Astrocyte (in vitro differentiated cells and primary cell): Measurements from ENCODE around the gene KRTAP4-11. TPM values are rescaled to one million over a fixed set of nuclear protein-coding genes. Genes with fewer than 3 reads are reported as not detected.
"Not testable (repeated sequence)": the region's sequence is repeated elsewhere in the genome, so short reads cannot be mapped to it uniquely, and the experiment has no call there.

Experiments used
- DNase-seq: peaks from one replicate; pipeline ENCODE4 v3.0.0-alpha.2; 2010; ENCODE audit warnings: low read depth
- FAIRE-seq: peaks from 2 replicates; lab custom pipeline; 2011; peaks lifted over from hg19 to GRCh38; lab: Jason Lieb, UNC
- H2AFZ ChIP-seq: 2 replicates; pipeline ENCODE4 v1.6.0; 2012; ENCODE audit warnings: low read depth, low read length, inconsistent platforms
- H3K27ac ChIP-seq: 2 replicates; pipeline ENCODE4 v1.5.1; 2011; ENCODE audit warnings: low read depth, low read length, inconsistent platforms
- H3K27me3 ChIP-seq: 2 replicates; pipeline ENCODE4 v1.6.0; 2011; ENCODE audit warnings: low read length, inconsistent platforms; ENCODE audit not compliant: insufficient read depth
- H3K36me3 ChIP-seq: 2 replicates; pipeline ENCODE4 v1.5.1; 2011; ENCODE audit warnings: low read length, inconsistent platforms; ENCODE audit not compliant: insufficient read depth
- H3K4me1 ChIP-seq: 2 replicates; pipeline ENCODE4 v1.5.1; 2011; ENCODE audit warnings: low read length, inconsistent platforms; ENCODE audit not compliant: insufficient read depth
- H3K4me2 ChIP-seq: 2 replicates; pipeline ENCODE4 v1.6.0; 2012; ENCODE audit warnings: low read length, inconsistent platforms
- H3K4me3 ChIP-seq: 2 replicates; pipeline ENCODE4 v1.5.1; 2011; ENCODE audit warnings: low read depth, mild to moderate bottlenecking, low read length, inconsistent platforms; ENCODE audit not compliant: insufficient read depth
- H3K79me2 ChIP-seq: 2 replicates; pipeline ENCODE4 v1.6.0; 2012; ENCODE audit warnings: mild to moderate bottlenecking, low read length, inconsistent platforms; ENCODE audit not compliant: insufficient read depth
- H3K9ac ChIP-seq: 2 replicates; pipeline ENCODE4 v1.6.0; 2012; ENCODE audit warnings: mild to moderate bottlenecking, low read length, inconsistent platforms
- H3K9me3 ChIP-seq: 2 replicates; pipeline ENCODE4 v1.5.1; 2012; ENCODE audit warnings: low read depth, mild to moderate bottlenecking, low read length, inconsistent platforms; ENCODE audit not compliant: insufficient read depth
- H4K20me1 ChIP-seq: 2 replicates; pipeline ENCODE4 v1.6.0; 2012; ENCODE audit warnings: low read length, inconsistent platforms; ENCODE audit not compliant: insufficient read depth
- H3K27ac Mint-ChIP-seq: one replicate; pipeline ENCODE4 v1.8.0; 2021; ENCODE audit warnings: mild to moderate bottlenecking, mixed read lengths; ENCODE audit not compliant: unreplicated experiment
- H3K27me3 Mint-ChIP-seq: one replicate; pipeline ENCODE4 v1.8.0; 2021; ENCODE audit warnings: low read depth, mixed read lengths; ENCODE audit not compliant: unreplicated experiment
- H3K36me3 Mint-ChIP-seq: one replicate; pipeline ENCODE4 v1.8.0; 2021; ENCODE audit warnings: low read depth, mixed read lengths; ENCODE audit not compliant: unreplicated experiment
- H3K4me1 Mint-ChIP-seq: one replicate; pipeline ENCODE4 v1.8.0; 2021; ENCODE audit warnings: low read depth, mixed read lengths; ENCODE audit not compliant: unreplicated experiment
- H3K4me3 Mint-ChIP-seq: one replicate; pipeline ENCODE4 v1.8.0; 2021; ENCODE audit warnings: mild to moderate bottlenecking, moderate library complexity, mixed read lengths; ENCODE audit not compliant: unreplicated experiment
- H3K9me3 Mint-ChIP-seq: one replicate; pipeline ENCODE4 v1.8.0; 2021; ENCODE audit warnings: mild to moderate bottlenecking, mixed read lengths; ENCODE audit not compliant: unreplicated experiment
- EZH2 ChIP-seq: IDR thresholded peaks from 2 replicates; pipeline ENCODE4 v1.6.1; 2012; ENCODE audit warnings: mild to moderate bottlenecking, low read length, inconsistent platforms; ENCODE audit not compliant: insufficient read depth
- total RNA-seq: library from RNA; stranded (reverse); gene quantifications from 2 replicates; pipeline ENCODE4 v1.2.1, GENCODE V29; 2021
- TF ChIP-seq, protein P1 (sequence below): IDR thresholded peaks from 2 replicates; pipeline ENCODE4 v1.5.1; 2011; ENCODE audit warnings: low read depth, mild to moderate bottlenecking, inconsistent platforms, low read length, moderate library complexity; ENCODE audit not compliant: insufficient read depth

The KRTAP4-11 gene
- total RNA-seq, 1 donor from 2014 or later, result not detected

DNA sequence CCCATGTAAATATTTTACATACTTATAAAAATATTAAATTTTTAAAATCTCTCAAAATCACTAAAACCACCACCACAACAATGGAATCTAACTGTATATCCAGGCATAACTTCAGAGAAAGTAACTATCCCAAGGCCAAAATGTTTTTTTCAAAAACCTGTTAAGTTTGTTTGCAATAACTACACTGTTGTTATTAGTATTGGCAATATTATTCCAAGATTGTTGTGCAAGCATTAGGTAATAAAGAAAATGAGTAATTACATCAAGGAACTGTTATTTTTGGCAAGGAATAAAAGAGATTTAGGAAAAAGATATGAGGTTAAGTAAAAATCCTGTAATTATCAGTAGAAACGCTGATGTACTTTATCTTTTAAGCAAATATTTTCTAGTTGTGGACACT, 9.2 kb upstream of the KRTAP4-11 start:
- no peaks in the 10 kb centered on the region for H3K27me3 ChIP-seq
- Mint-ChIP-seq H3K4me1 (peaks cover 19% of the 10 kb centered on the region), H3K4me3 (no peak overlapping the region), H3K36me3 (no peaks in the 10 kb centered on the region), H3K27ac (no peak overlapping the region), H3K27me3 (no peaks in the 10 kb centered on the region), H3K9me3 (peaks cover 4% of the 10 kb centered on the region)
- no peak overlapping the region for H3K4me2 ChIP-seq
- TF ChIP-seq, protein P1, sequence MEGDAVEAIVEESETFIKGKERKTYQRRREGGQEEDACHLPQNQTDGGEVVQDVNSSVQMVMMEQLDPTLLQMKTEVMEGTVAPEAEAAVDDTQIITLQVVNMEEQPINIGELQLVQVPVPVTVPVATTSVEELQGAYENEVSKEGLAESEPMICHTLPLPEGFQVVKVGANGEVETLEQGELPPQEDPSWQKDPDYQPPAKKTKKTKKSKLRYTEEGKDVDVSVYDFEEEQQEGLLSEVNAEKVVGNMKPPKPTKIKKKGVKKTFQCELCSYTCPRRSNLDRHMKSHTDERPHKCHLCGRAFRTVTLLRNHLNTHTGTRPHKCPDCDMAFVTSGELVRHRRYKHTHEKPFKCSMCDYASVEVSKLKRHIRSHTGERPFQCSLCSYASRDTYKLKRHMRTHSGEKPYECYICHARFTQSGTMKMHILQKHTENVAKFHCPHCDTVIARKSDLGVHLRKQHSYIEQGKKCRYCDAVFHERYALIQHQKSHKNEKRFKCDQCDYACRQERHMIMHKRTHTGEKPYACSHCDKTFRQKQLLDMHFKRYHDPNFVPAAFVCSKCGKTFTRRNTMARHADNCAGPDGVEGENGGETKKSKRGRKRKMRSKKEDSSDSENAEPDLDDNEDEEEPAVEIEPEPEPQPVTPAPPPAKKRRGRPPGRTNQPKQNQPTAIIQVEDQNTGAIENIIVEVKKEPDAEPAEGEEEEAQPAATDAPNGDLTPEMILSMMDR, result no peak
- TF ChIP-seq EZH2, result no peak
- no peaks in the 10 kb centered on the region for H3K36me3 ChIP-seq
- H3K27ac ChIP-seq, result no peak overlapping the region
- H3K9ac ChIP-seq, result no peak overlapping the region
- DNase-seq, result no peak
- H3K4me3 ChIP-seq, result no peak overlapping the region
- no peaks in the 10 kb centered on the region for H3K79me2 ChIP-seq
- peaks cover 5% of the 10 kb centered on the region for H3K4me1 ChIP-seq
- H2AFZ ChIP-seq, result no peak overlapping the region
- no peak for FAIRE-seq
- no peaks in the 10 kb centered on the region for H3K9me3 ChIP-seq
- H4K20me1 ChIP-seq, result no peaks in the 10 kb centered on the region

DNA sequence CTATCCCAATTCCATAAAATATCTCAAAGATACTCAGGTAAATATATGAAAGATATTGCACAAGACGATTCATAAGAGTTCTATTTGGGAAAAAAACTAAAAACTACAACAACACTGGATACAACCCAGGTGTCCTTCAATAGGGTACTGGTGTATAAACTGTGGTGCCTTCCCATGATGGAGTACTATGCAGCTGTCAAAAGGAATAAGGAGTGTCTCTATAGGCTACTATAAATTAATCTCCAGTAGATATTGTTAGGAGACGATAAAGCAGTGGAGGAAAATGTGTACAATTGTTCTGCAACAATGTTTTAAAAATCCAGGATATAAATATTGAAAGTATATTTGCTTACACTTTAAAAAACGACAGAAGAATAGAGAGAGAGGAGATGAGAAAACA, 8.2 kb upstream of the KRTAP4-11 start:
- Histone ChIP-seq H4K20me1 (no peaks in the 10 kb centered on the region), H3K9ac (no peak overlapping the region), H3K4me3 (no peak overlapping the region), H3K4me1 (peaks cover 1% of the 10 kb centered on the region), H3K79me2 (no peaks in the 10 kb centered on the region), H3K4me2 (no peak overlapping the region), H3K27ac (no peak overlapping the region), H3K9me3 (no peaks in the 10 kb centered on the region), H3K36me3 (no peaks in the 10 kb centered on the region), H2AFZ (no peak overlapping the region), H3K27me3 (no peaks in the 10 kb centered on the region)
- Mint-ChIP-seq H3K36me3 (no peaks in the 10 kb centered on the region), H3K27ac (no peak overlapping the region), H3K9me3 (peaks cover 4% of the 10 kb centered on the region), H3K4me3 (no peak overlapping the region), H3K27me3 (no peaks in the 10 kb centered on the region), H3K4me1 (peaks cover 10% of the 10 kb centered on the region)
- DNase-seq, result no peak
- no peak for FAIRE-seq
- TF ChIP-seq, protein P1, result no peak
- TF ChIP-seq EZH2, result no peak

DNA sequence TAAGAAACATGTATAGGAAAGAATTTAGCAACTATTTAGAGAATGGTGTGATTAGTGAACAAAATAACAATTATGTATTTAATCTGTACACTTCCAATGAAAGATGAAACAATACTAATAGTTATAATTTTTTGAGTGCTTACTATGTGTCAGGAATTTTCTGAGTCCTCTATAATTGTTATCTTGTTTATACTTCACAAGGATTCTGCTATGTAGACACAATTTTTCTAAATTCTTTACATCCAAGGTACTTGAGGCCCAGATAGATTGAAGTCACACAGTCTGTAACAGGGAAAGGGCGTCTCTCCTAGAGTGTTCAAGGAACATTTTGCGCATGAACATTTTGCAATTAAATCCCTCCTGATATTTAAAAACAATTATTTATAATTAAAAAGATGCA, 6.9 kb upstream of the KRTAP4-11 start:
- no peaks in the 10 kb centered on the region for H3K36me3 ChIP-seq
- H3K27me3 Mint-ChIP-seq, result no peaks in the 10 kb centered on the region
- H3K79me2 ChIP-seq, result no peaks in the 10 kb centered on the region
- no peak overlapping the region for H2AFZ ChIP-seq
- H3K4me2 ChIP-seq, result no peak overlapping the region
- H3K27ac ChIP-seq, result no peak overlapping the region
- no peaks in the 10 kb centered on the region for H3K4me1 ChIP-seq
- H3K27me3 ChIP-seq, result no peaks in the 10 kb centered on the region
- H3K9ac ChIP-seq, result no peak overlapping the region
- H3K4me3 ChIP-seq, result no peak overlapping the region
- H3K36me3 Mint-ChIP-seq, result no peaks in the 10 kb centered on the region
- FAIRE-seq (no peak), DNase-seq (no peak)
- peaks cover 4% of the 10 kb centered on the region for H3K9me3 Mint-ChIP-seq
- no peak overlapping the region for H3K27ac Mint-ChIP-seq
- TF ChIP-seq, protein P1, result no peak
- TF ChIP-seq EZH2, result no peak
- no peak overlapping the region for H3K4me3 Mint-ChIP-seq
- H3K9me3 ChIP-seq, result no peaks in the 10 kb centered on the region
- no peaks in the 10 kb centered on the region for H4K20me1 ChIP-seq
- peaks cover 10% of the 10 kb centered on the region for H3K4me1 Mint-ChIP-seq

DNA sequence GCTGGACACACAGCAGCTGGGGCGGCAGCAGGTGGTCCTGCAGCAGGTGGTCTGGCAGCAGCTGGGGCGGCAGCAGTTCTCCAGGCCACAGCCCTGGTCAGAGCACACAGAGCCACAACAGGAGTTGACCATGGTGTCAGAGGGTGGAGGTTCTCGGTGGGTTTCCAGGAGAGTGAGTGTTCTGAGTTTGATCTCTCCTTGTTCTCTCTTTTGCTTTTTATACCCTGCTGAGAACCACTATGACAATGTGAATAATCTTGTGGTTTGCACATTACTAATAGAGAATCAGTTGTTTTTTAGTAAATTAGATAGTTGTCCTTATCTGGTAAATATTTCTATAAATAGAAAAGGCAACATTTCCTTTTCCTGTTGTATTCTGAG, 5.8 kb upstream of the KRTAP4-11 start, which contains the start of gene KRTAP4-12:
TSS of gene KRTAP4-12 (minus strand) at position 192 of the 381 bp plus-strand sequence. CDS start at position 132, 60 bp downstream.
- not testable (repeated sequence) for H3K9ac ChIP-seq, H3K4me3 ChIP-seq, H4K20me1 ChIP-seq, H3K36me3 Mint-ChIP-seq, H3K9me3 Mint-ChIP-seq, H3K27me3 Mint-ChIP-seq, H3K27me3 ChIP-seq, H3K36me3 ChIP-seq, H3K4me3 Mint-ChIP-seq, H2AFZ ChIP-seq, H3K9me3 ChIP-seq, H3K27ac ChIP-seq, DNase-seq, FAIRE-seq, H3K27ac Mint-ChIP-seq, H3K4me2 ChIP-seq, H3K4me1 ChIP-seq, H3K79me2 ChIP-seq
- peaks cover 14% of the 10 kb centered on the region for H3K4me1 Mint-ChIP-seq
